Lower leg skin (tissue), 3 donors: ENCODE results near the gene ZNF287.

Experiments used
- CTCF ChIP-seq, 3 donors: fragments of 450-650 bp; IDR thresholded peaks; one replicate each; pipeline ENCODE4 v1.5.1; 2016; ENCODE audit warnings: antibody characterized with exemption in 3 of 3, mild to moderate bottlenecking in 3 of 3, moderate library complexity in 2 of 3
- POLR2A ChIP-seq, 2 donors: fragments of 450-650 bp; IDR thresholded peaks; one replicate each; pipeline ENCODE4 v1.6.1; 2016 to 2017; ENCODE audit warnings: antibody characterized with exemption in 2 of 2, mild to moderate bottlenecking in 1 of 2, moderate library complexity in 1 of 2

GRCh38 chr17:16568541-16569357 is at the start of gene ZNF287:
- TF ChIP-seq CTCF (IDR thresholded peaks at IDR 0.05) = no peak
- no peak for TF ChIP-seq POLR2A (IDR thresholded peaks at IDR 0.05)
